Mucosa of descending colon (tissue), 3 donors: ENCODE data around the gene TLNRD1. TPM values are rescaled to one million over a fixed set of nuclear protein-coding genes. Genes with fewer than 3 reads are reported as not detected.

Source experiments
- ATAC-seq: fragments of 200-7000 bp; cut with Tn5 transposase; one replicate; pipeline ENCODE4 v1.9.1; 2020; ENCODE audit warnings: mild to moderate bottlenecking, moderate library complexity
- DNase-seq, 3 donors: peaks; one replicate each; pipeline ENCODE4 v3.0.0-alpha.2; 2020
- H3K36me3 ChIP-seq: fragments of 200-600 bp; one replicate; pipeline ENCODE4 v1.8.0; 2021; ENCODE audit warnings: low read depth, mild to moderate bottlenecking
- H3K4me1 ChIP-seq: fragments of 200-600 bp; one replicate; pipeline ENCODE4 v1.8.0; 2021; ENCODE audit warnings: low read depth, mild to moderate bottlenecking
- H3K4me3 ChIP-seq: fragments of 200-600 bp; one replicate; pipeline ENCODE4 v1.8.0; 2021; ENCODE audit warnings: mild to moderate bottlenecking
- H3K9me3 ChIP-seq: fragments of 200-600 bp; one replicate; pipeline ENCODE4 v1.8.0; 2021; ENCODE audit warnings: mild to moderate bottlenecking
- CTCF ChIP-seq: fragments of 200-600 bp; IDR thresholded peaks from one replicate; pipeline ENCODE4 v1.8.0; 2022; ENCODE audit warnings: antibody characterized with exemption, mild to moderate bottlenecking
- intact Hi-C, 2 donors: fragments of 100-400 bp; cut with DNase I in 1 of 2; cut with micrococcal nuclease in 1 of 2; formaldehyde crosslinking; loops; one replicate each; pipeline versions ENCODE4 v1.11.0 to v1.11.1; 2022; cut with DNase I, micrococcal nuclease
- microRNA-seq: library from miRNA; unstranded; fragments of <30 nt; microRNA quantifications from one replicate; pipeline ENCODE4, GENCODE V29; 2019
- total RNA-seq, 3 donors: library from RNA; stranded (reverse); fragmentation: NEBNext Ultra II Directional in 2 of 3; extraction: Animal tissue kit (Norgen Biotek cat#: 25700) in 2 of 3; gene quantifications; one replicate each; pipeline versions ENCODE4 v1.2.1 to v1.2.4, GENCODE V29; 2021 to 2023
- donor health status: DM: no; HTN: no; CAD: no; lungs with moderate emphysema.
- donor health status: DM: no; HTN: no; CAD: no.
- donor health status: DM: no; HTN: yes; CAD: no.

TLNRD1 gene
- total RNA-seq, 3 donors from 2014 or later = 18.5 to 20.7 (median 18.6) TPM

GRCh38 chr15:81050259-81050658 is 49.5 kb downstream of the TLNRD1 start:
- Histone ChIP-seq H3K9me3 (no peaks in the 10 kb centered on the region), H3K4me1 (no peaks in the 10 kb centered on the region), H3K36me3 (no peaks in the 10 kb centered on the region), H3K4me3 (no peak overlapping the region)
- no peak for TF ChIP-seq CTCF
- intact Hi-C loops = no loop called here
- ATAC-seq (no peak), DNase-seq (no peak)

GRCh38 chr15:81050805-81051204 is 50.1 kb downstream of the TLNRD1 start:
- no peak for ATAC-seq
- intact Hi-C loops = no loop called here
- DNase-seq = no peak
- Histone ChIP-seq H3K4me1 (no peaks in the 10 kb centered on the region), H3K9me3 (no peaks in the 10 kb centered on the region), H3K36me3 (no peaks in the 10 kb centered on the region), H3K4me3 (no peak overlapping the region)
- TF ChIP-seq CTCF = no peak

GRCh38 chr15:81052046-81052445 is 51.3 kb downstream of the TLNRD1 start:
- ATAC-seq (no peak), DNase-seq (no peak)
- TF ChIP-seq CTCF = no peak
- Histone ChIP-seq H3K4me1 (no peaks in the 10 kb centered on the region), H3K36me3 (no peaks in the 10 kb centered on the region), H3K4me3 (no peak overlapping the region), H3K9me3 (no peaks in the 10 kb centered on the region)
- intact Hi-C loops = no loop called here

- TF ChIP-seq CTCF = no peak
- H3K36me3 ChIP-seq = no peaks in the 10 kb centered on the region
- intact Hi-C loops = no loop called here
- no peak for ATAC-seq
- H3K4me3 ChIP-seq = no peak overlapping the region
- DNase-seq = no peak
- H3K9me3 ChIP-seq = no peaks in the 10 kb centered on the region
- no peaks in the 10 kb centered on the region for H3K4me1 ChIP-seq
These were observed 52.9 kb downstream of the TLNRD1 start for GRCh38 chr15:81053621-81054020.

GRCh38 chr15:81054236-81054635 is 53.5 kb downstream of the TLNRD1 start:
- intact Hi-C loops = no loop called here
- Histone ChIP-seq H3K9me3 (no peaks in the 10 kb centered on the region), H3K4me3 (no peak overlapping the region), H3K36me3 (no peaks in the 10 kb centered on the region), H3K4me1 (no peaks in the 10 kb centered on the region)
- ATAC-seq (no peak), DNase-seq (no peak)
- no peak for TF ChIP-seq CTCF

Small RNAs within 50 kb of the gene (microRNA-seq; reads per million reads assigned to microRNA genes)
- not detected for gene MIR4514

Other genes starting within 250 kb of the TLNRD1 start
- gene CEMIP, start 221.6 kb upstream of the TLNRD1 start, total RNA-seq = 1 to 10 TPM in 2 of 3 donors, under 1 TPM in 1; 0.63 to 2.2 (median 1.4) TPM
- 10 to 100 TPM; 18.5 to 24.5 (median 21.3) TPM for gene MESD, start 11.1 kb upstream of the TLNRD1 start, total RNA-seq
- gene CFAP161, start 133.3 kb downstream of the TLNRD1 start, total RNA-seq = under 1 TPM in 1 of 3 donors, not detected in 2; 0.54 TPM
- gene IL16, start 196.0 kb downstream of the TLNRD1 start, total RNA-seq = 1 to 10 TPM; 6.2 to 9.5 (median 8.4) TPM